ENCODE measurements around the gene SCD. TPM values are rescaled to one million over a fixed set of nuclear protein-coding genes. Genes with fewer than 3 reads are reported as not detected.

SCD gene
- total and polyA plus RNA-seq, 9 of the 15 experiments (the other 6 are each of a cell fraction or from before 2014, with no cell fraction given): 114 to 486 (median 188) TPM

DNA sequence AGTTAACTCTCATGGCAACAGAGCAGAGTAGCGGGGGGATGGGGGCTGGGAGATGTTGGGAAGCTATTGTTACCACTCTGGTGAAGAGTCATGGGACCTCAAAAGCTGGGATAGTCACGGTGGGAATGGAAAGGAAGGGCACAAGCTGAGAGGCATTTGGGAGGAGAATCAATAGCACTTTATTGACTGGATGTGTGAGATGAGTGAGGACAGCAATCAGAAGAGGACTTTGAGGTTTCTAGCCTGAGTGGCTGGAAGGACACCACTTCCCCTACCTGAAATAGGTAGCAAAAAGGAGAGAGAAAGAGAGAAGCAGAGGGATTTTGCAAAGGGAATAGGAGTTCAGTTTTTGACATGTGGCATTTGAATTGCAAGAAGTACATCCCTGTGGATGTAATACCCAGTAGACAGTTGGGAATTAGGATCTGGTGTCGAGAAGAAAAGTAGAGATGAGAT is 27.2 kb downstream of the SCD start (continued):
- TF ChIP-seq, protein P1, sequence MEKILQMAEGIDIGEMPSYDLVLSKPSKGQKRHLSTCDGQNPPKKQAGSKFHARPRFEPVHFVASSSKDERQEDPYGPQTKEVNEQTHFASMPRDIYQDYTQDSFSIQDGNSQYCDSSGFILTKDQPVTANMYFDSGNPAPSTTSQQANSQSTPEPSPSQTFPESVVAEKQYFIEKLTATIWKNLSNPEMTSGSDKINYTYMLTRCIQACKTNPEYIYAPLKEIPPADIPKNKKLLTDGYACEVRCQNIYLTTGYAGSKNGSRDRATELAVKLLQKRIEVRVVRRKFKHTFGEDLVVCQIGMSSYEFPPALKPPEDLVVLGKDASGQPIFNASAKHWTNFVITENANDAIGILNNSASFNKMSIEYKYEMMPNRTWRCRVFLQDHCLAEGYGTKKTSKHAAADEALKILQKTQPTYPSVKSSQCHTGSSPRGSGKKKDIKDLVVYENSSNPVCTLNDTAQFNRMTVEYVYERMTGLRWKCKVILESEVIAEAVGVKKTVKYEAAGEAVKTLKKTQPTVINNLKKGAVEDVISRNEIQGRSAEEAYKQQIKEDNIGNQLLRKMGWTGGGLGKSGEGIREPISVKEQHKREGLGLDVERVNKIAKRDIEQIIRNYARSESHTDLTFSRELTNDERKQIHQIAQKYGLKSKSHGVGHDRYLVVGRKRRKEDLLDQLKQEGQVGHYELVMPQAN (IDR thresholded peaks at IDR 0.05; ENCODE audit: borderline replicate concordance): no peak
- TF ChIP-seq SOX6 (IDR thresholded peaks at IDR 0.05) (no peak; the same call in 1 of the 2 replicates), SLC30A9 (CRISPR knock-in tag; IDR thresholded peaks at IDR 0.05) (no peak), ZEB2 (IDR thresholded peaks at IDR 0.05) (0 out of 2 replicates have a peak, but pooled peaks have one; percentile 12), NFRKB (IDR thresholded peaks at IDR 0.05; ENCODE audit: low read depth) (peak; percentile 75), RFX5 (IDR thresholded peaks at IDR 0.05; ENCODE audit: low read depth, low read length) (no peak), ZBED1 (IDR thresholded peaks at IDR 0.05) (no peak), MEIS2 (IDR thresholded peaks at IDR 0.05; ENCODE audit: partially characterized antibody) (no peak), POLR2B (IDR thresholded peaks at IDR 0.05; ENCODE audit: low read depth, partially characterized antibody) (peak; percentile 82), BRD9 (IDR thresholded peaks at IDR 0.05; ENCODE audit: low read depth, partially characterized antibody) (peak; percentile 77), HLTF (IDR thresholded peaks at IDR 0.05) (no peak), MED1 (CRISPR knock-in tag; IDR thresholded peaks at IDR 0.05; ENCODE audit: borderline replicate concordance) (no peak), ZNF584 (CRISPR knock-in tag; IDR thresholded peaks at IDR 0.05; ENCODE audit: low read depth) (no peak)
- TF ChIP-seq, protein P2, sequence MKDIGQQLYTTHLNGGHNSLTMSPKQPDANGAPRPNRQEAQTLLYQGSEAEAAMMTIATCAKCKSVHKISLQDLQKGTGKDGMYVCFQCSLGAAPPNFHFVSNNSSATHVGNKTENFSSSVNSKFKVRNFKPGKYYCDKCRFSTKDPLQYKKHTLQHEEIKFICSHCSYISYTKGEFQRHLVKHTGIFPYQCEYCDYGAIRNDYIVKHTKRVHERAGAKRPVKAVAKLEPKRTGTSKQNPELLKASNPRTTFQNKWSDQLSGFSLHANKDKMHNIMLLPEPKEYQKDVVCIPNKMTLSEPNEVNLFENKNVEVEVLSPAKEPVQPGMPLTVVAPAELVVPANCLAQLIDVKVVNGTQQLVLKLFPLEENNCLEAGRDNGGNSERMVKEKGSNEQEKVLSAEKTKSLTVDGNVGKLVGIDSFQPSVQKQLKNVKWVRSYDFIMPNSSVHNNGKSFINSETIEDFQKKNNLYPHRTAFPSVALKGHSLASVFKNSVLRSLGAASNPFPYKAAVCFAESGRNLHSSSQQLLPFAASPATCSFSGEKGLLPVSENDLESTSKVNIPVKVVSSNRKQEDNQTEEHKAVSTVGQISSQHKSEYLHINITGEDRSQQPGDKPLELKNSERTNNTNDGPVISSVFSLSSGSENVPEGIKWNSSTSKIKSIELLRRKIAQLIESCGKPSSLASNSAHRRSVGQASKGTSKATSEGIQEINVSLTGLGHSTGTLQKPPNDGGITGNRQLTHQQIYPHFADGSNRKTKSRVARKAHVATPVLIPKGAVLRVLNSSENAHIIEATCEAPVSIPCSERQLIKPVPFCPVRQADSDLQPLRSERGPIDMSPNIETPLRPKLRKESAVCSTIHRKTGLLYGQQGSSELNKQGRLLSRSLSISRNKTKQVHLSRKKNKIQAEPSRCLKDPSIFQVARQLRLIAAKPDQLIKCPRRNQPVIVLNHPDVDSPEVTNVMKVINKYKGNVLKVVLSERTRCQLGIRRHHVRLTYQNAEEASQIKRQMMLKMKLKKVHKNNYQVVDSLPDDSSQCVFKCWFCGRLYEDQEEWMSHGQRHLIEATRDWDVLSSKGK (CRISPR knock-in tag; IDR thresholded peaks at IDR 0.05): no peak
- TF ChIP-seq, protein P3, sequence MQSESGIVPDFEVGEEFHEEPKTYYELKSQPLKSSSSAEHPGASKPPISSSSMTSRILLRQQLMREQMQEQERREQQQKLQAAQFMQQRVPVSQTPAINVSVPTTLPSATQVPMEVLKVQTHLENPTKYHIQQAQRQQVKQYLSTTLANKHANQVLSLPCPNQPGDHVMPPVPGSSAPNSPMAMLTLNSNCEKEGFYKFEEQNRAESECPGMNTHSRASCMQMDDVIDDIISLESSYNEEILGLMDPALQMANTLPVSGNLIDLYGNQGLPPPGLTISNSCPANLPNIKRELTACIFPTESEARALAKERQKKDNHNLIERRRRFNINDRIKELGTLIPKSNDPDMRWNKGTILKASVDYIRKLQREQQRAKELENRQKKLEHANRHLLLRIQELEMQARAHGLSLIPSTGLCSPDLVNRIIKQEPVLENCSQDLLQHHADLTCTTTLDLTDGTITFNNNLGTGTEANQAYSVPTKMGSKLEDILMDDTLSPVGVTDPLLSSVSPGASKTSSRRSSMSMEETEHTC (IDR thresholded peaks at IDR 0.05): 0 out of 2 replicates have a peak, but pooled peaks have one; percentile 43
- TF ChIP-seq, protein P4, sequence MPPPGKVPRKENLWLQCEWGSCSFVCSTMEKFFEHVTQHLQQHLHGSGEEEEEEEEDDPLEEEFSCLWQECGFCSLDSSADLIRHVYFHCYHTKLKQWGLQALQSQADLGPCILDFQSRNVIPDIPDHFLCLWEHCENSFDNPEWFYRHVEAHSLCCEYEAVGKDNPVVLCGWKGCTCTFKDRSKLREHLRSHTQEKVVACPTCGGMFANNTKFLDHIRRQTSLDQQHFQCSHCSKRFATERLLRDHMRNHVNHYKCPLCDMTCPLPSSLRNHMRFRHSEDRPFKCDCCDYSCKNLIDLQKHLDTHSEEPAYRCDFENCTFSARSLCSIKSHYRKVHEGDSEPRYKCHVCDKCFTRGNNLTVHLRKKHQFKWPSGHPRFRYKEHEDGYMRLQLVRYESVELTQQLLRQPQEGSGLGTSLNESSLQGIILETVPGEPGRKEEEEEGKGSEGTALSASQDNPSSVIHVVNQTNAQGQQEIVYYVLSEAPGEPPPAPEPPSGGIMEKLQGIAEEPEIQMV (tag; conservative IDR thresholded peaks at IDR 0.05; ENCODE audit: low read depth): no peak
- TF ChIP-seq, protein P5, sequence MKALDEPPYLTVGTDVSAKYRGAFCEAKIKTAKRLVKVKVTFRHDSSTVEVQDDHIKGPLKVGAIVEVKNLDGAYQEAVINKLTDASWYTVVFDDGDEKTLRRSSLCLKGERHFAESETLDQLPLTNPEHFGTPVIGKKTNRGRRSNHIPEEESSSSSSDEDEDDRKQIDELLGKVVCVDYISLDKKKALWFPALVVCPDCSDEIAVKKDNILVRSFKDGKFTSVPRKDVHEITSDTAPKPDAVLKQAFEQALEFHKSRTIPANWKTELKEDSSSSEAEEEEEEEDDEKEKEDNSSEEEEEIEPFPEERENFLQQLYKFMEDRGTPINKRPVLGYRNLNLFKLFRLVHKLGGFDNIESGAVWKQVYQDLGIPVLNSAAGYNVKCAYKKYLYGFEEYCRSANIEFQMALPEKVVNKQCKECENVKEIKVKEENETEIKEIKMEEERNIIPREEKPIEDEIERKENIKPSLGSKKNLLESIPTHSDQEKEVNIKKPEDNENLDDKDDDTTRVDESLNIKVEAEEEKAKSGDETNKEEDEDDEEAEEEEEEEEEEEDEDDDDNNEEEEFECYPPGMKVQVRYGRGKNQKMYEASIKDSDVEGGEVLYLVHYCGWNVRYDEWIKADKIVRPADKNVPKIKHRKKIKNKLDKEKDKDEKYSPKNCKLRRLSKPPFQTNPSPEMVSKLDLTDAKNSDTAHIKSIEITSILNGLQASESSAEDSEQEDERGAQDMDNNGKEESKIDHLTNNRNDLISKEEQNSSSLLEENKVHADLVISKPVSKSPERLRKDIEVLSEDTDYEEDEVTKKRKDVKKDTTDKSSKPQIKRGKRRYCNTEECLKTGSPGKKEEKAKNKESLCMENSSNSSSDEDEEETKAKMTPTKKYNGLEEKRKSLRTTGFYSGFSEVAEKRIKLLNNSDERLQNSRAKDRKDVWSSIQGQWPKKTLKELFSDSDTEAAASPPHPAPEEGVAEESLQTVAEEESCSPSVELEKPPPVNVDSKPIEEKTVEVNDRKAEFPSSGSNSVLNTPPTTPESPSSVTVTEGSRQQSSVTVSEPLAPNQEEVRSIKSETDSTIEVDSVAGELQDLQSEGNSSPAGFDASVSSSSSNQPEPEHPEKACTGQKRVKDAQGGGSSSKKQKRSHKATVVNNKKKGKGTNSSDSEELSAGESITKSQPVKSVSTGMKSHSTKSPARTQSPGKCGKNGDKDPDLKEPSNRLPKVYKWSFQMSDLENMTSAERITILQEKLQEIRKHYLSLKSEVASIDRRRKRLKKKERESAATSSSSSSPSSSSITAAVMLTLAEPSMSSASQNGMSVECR (CRISPR knock-in tag; IDR thresholded peaks at IDR 0.05): no peak
